ENCODE results near the gene APBB2.

The APBB2 gene

DNA sequence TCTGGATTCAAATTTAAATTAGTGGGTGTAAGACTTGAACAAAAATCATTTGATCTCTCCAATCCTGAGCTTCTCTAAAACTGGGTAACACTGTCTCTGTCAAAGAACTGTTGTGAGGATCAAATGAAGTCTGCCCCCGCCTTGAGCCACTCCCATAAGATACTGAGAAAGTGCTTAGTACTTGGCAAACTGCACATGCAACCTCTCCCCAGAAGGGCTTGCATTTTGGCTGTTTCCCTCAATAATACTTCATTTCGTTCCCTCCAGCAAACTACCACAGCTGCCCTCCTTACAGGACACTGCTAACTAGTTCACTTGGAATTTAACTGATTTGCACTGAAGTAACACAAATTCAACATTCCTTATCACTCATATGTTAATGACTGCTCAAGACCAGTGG is 79.8 kb downstream of the APBB2 start:
- H3F3A ChIP-seq (ENCODE audit: control insufficient read depth, insufficient read depth): no peaks in the 10 kb centered on the region
- H3K79me2 ChIP-seq (ENCODE audit: control insufficient read depth, low read length): peaks cover 67% of the 10 kb centered on the region
- no peaks in the 10 kb centered on the region for H3K27me3 ChIP-seq (ENCODE audit: control insufficient read depth, low read length)
- no peak overlapping the region for H3K4me2 ChIP-seq (ENCODE audit: low read length)
- peaks cover 21% of the 10 kb centered on the region for H3K4me1 ChIP-seq (ENCODE audit: control insufficient read depth, low read length)
- no peak overlapping the region for H3K27ac ChIP-seq (ENCODE audit: low read depth, low read length)
- no peaks in the 10 kb centered on the region for H3K9me2 ChIP-seq (replicated peaks; ENCODE audit: control insufficient read depth, low read length)
- H3K36me3 ChIP-seq (ENCODE audit: control insufficient read depth, low read length): peaks cover 6% of the 10 kb centered on the region; the same call in 1 of the 2 replicates
- H4K20me1 ChIP-seq (ENCODE audit: control insufficient read depth, insufficient read depth, low read depth, low read length): no peaks in the 10 kb centered on the region; the same call in 1 of the 2 replicates
- no peak for TF ChIP-seq EZH2phosphoT487 (IDR thresholded peaks at IDR 0.05; ENCODE audit: borderline replicate concordance, low read length)
- TF ChIP-seq, protein P1, sequence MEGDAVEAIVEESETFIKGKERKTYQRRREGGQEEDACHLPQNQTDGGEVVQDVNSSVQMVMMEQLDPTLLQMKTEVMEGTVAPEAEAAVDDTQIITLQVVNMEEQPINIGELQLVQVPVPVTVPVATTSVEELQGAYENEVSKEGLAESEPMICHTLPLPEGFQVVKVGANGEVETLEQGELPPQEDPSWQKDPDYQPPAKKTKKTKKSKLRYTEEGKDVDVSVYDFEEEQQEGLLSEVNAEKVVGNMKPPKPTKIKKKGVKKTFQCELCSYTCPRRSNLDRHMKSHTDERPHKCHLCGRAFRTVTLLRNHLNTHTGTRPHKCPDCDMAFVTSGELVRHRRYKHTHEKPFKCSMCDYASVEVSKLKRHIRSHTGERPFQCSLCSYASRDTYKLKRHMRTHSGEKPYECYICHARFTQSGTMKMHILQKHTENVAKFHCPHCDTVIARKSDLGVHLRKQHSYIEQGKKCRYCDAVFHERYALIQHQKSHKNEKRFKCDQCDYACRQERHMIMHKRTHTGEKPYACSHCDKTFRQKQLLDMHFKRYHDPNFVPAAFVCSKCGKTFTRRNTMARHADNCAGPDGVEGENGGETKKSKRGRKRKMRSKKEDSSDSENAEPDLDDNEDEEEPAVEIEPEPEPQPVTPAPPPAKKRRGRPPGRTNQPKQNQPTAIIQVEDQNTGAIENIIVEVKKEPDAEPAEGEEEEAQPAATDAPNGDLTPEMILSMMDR (IDR thresholded peaks at IDR 0.05; ENCODE audit: low read depth, low read length, poor library complexity, severe bottlenecking): no peak
- no peak overlapping the region for H3K4me3 ChIP-seq (ENCODE audit: low read length)
- H3K9me3 ChIP-seq (ENCODE audit: control insufficient read depth, insufficient read depth, low read length): no peaks in the 10 kb centered on the region

DNA sequence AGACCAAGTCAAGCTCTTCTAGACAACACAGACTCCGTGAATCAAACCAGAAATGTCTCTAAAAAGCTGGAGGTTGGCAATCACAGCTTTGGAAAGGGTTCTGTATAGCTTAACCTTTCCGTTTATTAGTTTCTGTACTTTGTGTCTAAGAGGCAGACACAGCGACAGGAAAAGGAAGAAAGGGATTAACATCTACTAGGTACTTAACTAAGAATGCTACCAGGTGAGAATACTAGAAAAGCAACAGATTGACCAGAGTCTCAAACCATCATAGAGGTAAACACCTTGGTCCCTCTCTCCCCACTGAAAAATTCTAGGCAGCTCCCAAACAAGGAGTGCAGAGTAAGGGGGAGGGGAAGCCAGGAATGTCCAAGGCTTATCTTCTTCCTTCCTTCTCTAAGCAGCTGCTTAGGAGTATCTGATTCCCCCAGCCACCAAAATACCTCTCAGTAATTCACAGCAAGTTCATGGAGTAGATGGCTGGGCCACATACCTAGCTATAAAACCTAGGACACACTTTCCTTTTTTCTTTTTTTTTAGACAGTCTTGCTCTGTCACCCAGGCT is 80.8 kb downstream of the APBB2 start:
- Histone ChIP-seq H3K36me3 (ENCODE audit: control insufficient read depth, low read length) (peaks cover 3% of the 10 kb centered on the region; the same call in 1 of the 2 replicates), H3K4me2 (ENCODE audit: low read length) (peak overlapping the region; percentile 59), H3F3A (ENCODE audit: control insufficient read depth, insufficient read depth) (no peaks in the 10 kb centered on the region), H4K20me1 (ENCODE audit: control insufficient read depth, insufficient read depth, low read depth, low read length) (no peaks in the 10 kb centered on the region; the same call in 1 of the 2 replicates), H3K4me3 (ENCODE audit: low read length) (peak overlapping the region; percentile 30), H3K27ac (ENCODE audit: low read depth, low read length) (0 out of 2 replicates have a peak overlapping the region, but pooled peaks have one; percentile 1), H3K4me1 (ENCODE audit: control insufficient read depth, low read length) (peaks cover 21% of the 10 kb centered on the region), H3K27me3 (ENCODE audit: control insufficient read depth, low read length) (no peaks in the 10 kb centered on the region), H3K9me3 (ENCODE audit: control insufficient read depth, insufficient read depth, low read length) (no peaks in the 10 kb centered on the region), H3K9me2 (replicated peaks; ENCODE audit: control insufficient read depth, low read length) (no peaks in the 10 kb centered on the region), H3K79me2 (ENCODE audit: control insufficient read depth, low read length) (peaks cover 74% of the 10 kb centered on the region)
- no peak for TF ChIP-seq EZH2phosphoT487 (IDR thresholded peaks at IDR 0.05; ENCODE audit: borderline replicate concordance, low read length)
- TF ChIP-seq, protein P1 (IDR thresholded peaks at IDR 0.05; ENCODE audit: low read depth, low read length, poor library complexity, severe bottlenecking): no peak

DNA sequence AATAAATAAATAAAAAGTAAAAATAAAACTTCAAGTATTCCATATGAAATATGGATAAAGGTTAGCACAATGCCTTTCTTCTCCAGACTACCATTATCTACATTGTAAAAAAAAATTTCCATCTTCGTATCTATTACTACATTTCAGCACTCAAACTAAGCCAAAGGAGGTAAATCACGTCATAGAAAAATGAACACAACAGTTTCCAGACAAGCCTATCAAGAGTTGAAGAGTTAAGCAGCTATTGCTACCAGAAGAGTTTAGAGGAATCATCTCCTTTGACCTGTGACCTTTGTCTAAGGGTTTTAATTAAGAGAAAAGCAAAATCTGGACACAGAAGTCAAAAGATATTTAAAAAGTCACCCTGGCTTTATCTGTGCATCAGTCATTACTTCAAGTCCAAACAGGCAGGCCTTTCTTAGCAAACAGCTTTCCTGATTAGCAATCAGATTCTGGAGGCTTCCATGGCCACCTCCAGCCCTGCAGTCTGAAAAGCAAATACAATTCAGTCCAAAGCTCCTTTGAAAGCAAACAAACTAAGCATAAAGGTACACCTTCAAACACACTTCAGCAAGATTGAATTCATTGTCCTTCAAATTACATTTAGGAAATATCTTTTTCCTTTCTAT is 82.2 kb downstream of the APBB2 start:
- Histone ChIP-seq H4K20me1 (ENCODE audit: control insufficient read depth, insufficient read depth, low read depth, low read length) (no peaks in the 10 kb centered on the region), H3K27ac (ENCODE audit: low read depth, low read length) (no peak overlapping the region), H3K9me3 (ENCODE audit: control insufficient read depth, insufficient read depth, low read length) (no peaks in the 10 kb centered on the region), H3K4me1 (ENCODE audit: control insufficient read depth, low read length) (peaks cover 21% of the 10 kb centered on the region), H3K4me3 (ENCODE audit: low read length) (peak overlapping the region; percentile 4; the same call in 1 of the 2 replicates), H3K79me2 (ENCODE audit: control insufficient read depth, low read length) (peaks cover 78% of the 10 kb centered on the region), H3K9me2 (replicated peaks; ENCODE audit: control insufficient read depth, low read length) (no peaks in the 10 kb centered on the region), H3K36me3 (ENCODE audit: control insufficient read depth, low read length) (0 out of 2 replicates have a peak, but pooled peaks cover under 1% of the 10 kb centered on the region), H3K4me2 (ENCODE audit: low read length) (peak overlapping the region; percentile 59), H3K27me3 (ENCODE audit: control insufficient read depth, low read length) (no peaks in the 10 kb centered on the region), H3F3A (ENCODE audit: control insufficient read depth, insufficient read depth) (no peaks in the 10 kb centered on the region)
- TF ChIP-seq, protein P1 (IDR thresholded peaks at IDR 0.05; ENCODE audit: low read depth, low read length, poor library complexity, severe bottlenecking): no peak
- TF ChIP-seq EZH2phosphoT487 (IDR thresholded peaks at IDR 0.05; ENCODE audit: borderline replicate concordance, low read length): no peak

Measured in DOHH2 (cell line).